HEK293 (cell line): Measurements from ENCODE around the gene LCORL.

Source experiments
- CTCF ChIP-seq: fragments of 450-650 bp; formaldehyde crosslinking; IDR thresholded peaks from 2 replicates; pipeline ENCODE4 v1.5.1; 2016; ENCODE audit warnings: missing biosample characterization, missing genetic modification characterization
- MZF1 ChIP-seq: fragments of 450-650 bp; formaldehyde crosslinking; IDR thresholded peaks from 2 replicates; pipeline ENCODE4 v1.5.1; 2017; ENCODE audit warnings: missing biosample characterization, missing genetic modification characterization, borderline replicate concordance
- YY1 ChIP-seq: fragments of 450-650 bp; formaldehyde crosslinking; IDR thresholded peaks from 2 replicates; pipeline ENCODE4 v1.5.1; 2018; ENCODE audit warnings: missing biosample characterization, missing genetic modification characterization
- ZFP3 ChIP-seq: fragments of 450-650 bp; formaldehyde crosslinking; IDR thresholded peaks from 2 replicates; pipeline ENCODE4 v1.5.1; 2016; ENCODE audit warnings: low read depth, missing biosample characterization, missing genetic modification characterization
- ZFP37 ChIP-seq: fragments of 450-650 bp; formaldehyde crosslinking; IDR thresholded peaks from 2 replicates; pipeline ENCODE4 v1.5.1; 2016; ENCODE audit warnings: missing biosample characterization, missing genetic modification characterization
- ZNF24 ChIP-seq: fragments of 450-650 bp; formaldehyde crosslinking; IDR thresholded peaks from 2 replicates; pipeline ENCODE4 v1.5.1; 2016; ENCODE audit warnings: missing biosample characterization, missing genetic modification characterization
- ZNF629 ChIP-seq: fragments of 450-650 bp; formaldehyde crosslinking; IDR thresholded peaks from 2 replicates; pipeline ENCODE4 v1.5.1; 2017; ENCODE audit warnings: missing biosample characterization, missing genetic modification characterization

- TF ChIP-seq ZFP37 (no peak), ZNF24 (tag by site-specific recombination) (no peak), ZFP3 (tag by site-specific recombination) (no peak), ZNF629 (tag by site-specific recombination) (no peak), YY1 (tag by site-specific recombination) (no peak), CTCF (no peak), MZF1 (tag by site-specific recombination) (no peak)
Observed at GRCh38 chr4:18049446-18049845, 27.9 kb upstream of the LCORL start.
